GM12878 (cell line): ENCODE results near the gene FRAS1. TPM values are rescaled to one million over a fixed set of nuclear protein-coding genes. Genes with fewer than 3 reads are reported as not detected.

Experiments
- ATAC-seq: fragments of 200-7000 bp; cut with Tn5 transposase; 3 replicates; pipeline ENCODE4 v1.9.1; 2020; ENCODE audit warnings: mild to moderate bottlenecking, moderate library complexity
- BruUV-seq: library from RNA; stranded (reverse); fragments of 400-500 nt; replicated peaks from 2 replicates; lab custom pipeline; 2021; lab: Mats Ljungman, UMichigan
- CTCF ChIA-PET: fragments of 300-600 bp; sonication (Branson Sonifier 250); formaldehyde crosslinking; extraction: SDS; loops from one replicate; lab custom pipeline; 2021; ENCODE audit warnings: inconsistent platforms; lab: Yijun Ruan, JAX
- POLR2A ChIA-PET: fragments of 350-600 bp; formaldehyde crosslinking; extraction: SDS; loops from one replicate; lab custom pipeline; 2021; ENCODE audit warnings: inconsistent platforms; lab: Charles Lee
- RAD21 ChIA-PET: fragments of 300-600 bp; sonication (Branson Sonifier 250); formaldehyde crosslinking; loops from one replicate; lab custom pipeline; 2023; ENCODE audit warnings: antibody characterized with exemption; ENCODE audit not compliant: unreplicated experiment; lab: Charles Lee
- SMC1A ChIA-PET: fragments of 300-600 bp; sonication (Branson Sonifier 250); formaldehyde crosslinking; loops from one replicate; lab custom pipeline; 2023; ENCODE audit not compliant: unreplicated experiment, uncharacterized antibody; lab: Charles Lee
- DNase-seq: peaks from one replicate; pipeline ENCODE4 v3.0.0-alpha.2; 2011; ENCODE audit warnings: low read depth, low spot score
- FAIRE-seq: peaks from 3 replicates; lab custom pipeline; 2011; peaks lifted over from hg19 to GRCh38; lab: Jason Lieb, UNC
- H2AFZ ChIP-seq: 2 replicates; pipeline ENCODE4 v1.6.0; 2011; ENCODE audit warnings: low read depth, low read length, control low read depth; ENCODE audit not compliant: control insufficient read depth
- H3K27ac ChIP-seq: 2 replicates; pipeline ENCODE4 v1.5.1; 2011; ENCODE audit warnings: control low read depth; ENCODE audit not compliant: control insufficient read depth, insufficient read depth
- H3K27me3 ChIP-seq, 2 experiments: replicated peaks in 1 of 2; 2 replicates each; pipeline versions ENCODE4 v1.6.0 to v1.6.1; 2011; ENCODE audit warnings: low read length in 1 of 2; ENCODE audit not compliant: control insufficient read depth in 2 of 2, insufficient read depth in 2 of 2
- H3K36me3 ChIP-seq, 2 experiments: 2 replicates each; pipeline ENCODE4 v1.5.1; 2011; ENCODE audit warnings: low read length in 1 of 2; ENCODE audit not compliant: control insufficient read depth in 2 of 2, insufficient read depth in 2 of 2
- H3K4me1 ChIP-seq: 2 replicates; pipeline ENCODE4 v1.6.1; 2011; ENCODE audit warnings: mild to moderate bottlenecking, low read length, moderate library complexity, mixed read lengths; ENCODE audit not compliant: control insufficient read depth, insufficient read depth
- H3K4me2 ChIP-seq: 2 replicates; pipeline ENCODE4 v1.6.0; 2011; ENCODE audit warnings: control low read depth; ENCODE audit not compliant: control insufficient read depth, insufficient read depth
- H3K4me3 ChIP-seq: fragments of 200-600 bp; sonication (generic); 2 replicates; pipeline ENCODE4 v1.5.1; 2016
- H3K79me2 ChIP-seq: 2 replicates; pipeline ENCODE4 v1.6.0; 2011; ENCODE audit warnings: low read length; ENCODE audit not compliant: control insufficient read depth, insufficient read depth
- H3K9ac ChIP-seq: 2 replicates; pipeline ENCODE4 v1.8.0; 2011; ENCODE audit warnings: low read length, control low read depth, mixed read lengths; ENCODE audit not compliant: control insufficient read depth, insufficient read depth
- H3K9me3 ChIP-seq: replicated peaks from 3 replicates; pipeline ENCODE4 v1.5.1; 2011; ENCODE audit warnings: mild to moderate bottlenecking, low read length; ENCODE audit not compliant: control insufficient read depth, insufficient read depth
- H4K20me1 ChIP-seq: 2 replicates; pipeline ENCODE4 v1.6.0; 2011; ENCODE audit not compliant: control insufficient read depth, insufficient read depth
- BHLHE40 ChIP-seq, 2 experiments: fragments of 450-650 bp in 1 of 2; IDR thresholded peaks; 2 replicates each; pipeline ENCODE4 v1.6.1; 2011 to 2017; ENCODE audit warnings: low read depth in 2 of 2, borderline replicate concordance in 1 of 2, improper control_type of control experiment in 1 of 2, low read length in 1 of 2, mild to moderate bottlenecking in 1 of 2
- BRCA1 ChIP-seq: IDR thresholded peaks from 2 replicates; pipeline ENCODE4 v1.6.1; 2011; ENCODE audit warnings: low read depth, low read length, improper control_type of control experiment
- MTA3 ChIP-seq: IDR thresholded peaks from 2 replicates; pipeline ENCODE4 v1.6.1; 2012; ENCODE audit warnings: low read length, inconsistent platforms, borderline replicate concordance
- RAD51 ChIP-seq: fragments of 450-650 bp; IDR thresholded peaks from 2 replicates; pipeline ENCODE4 v1.6.1; 2016; ENCODE audit warnings: moderate library complexity, mild to moderate bottlenecking, inconsistent platforms
- STAT1 ChIP-seq: fragments of 450-650 bp; conservative IDR thresholded peaks from 2 replicates; pipeline ENCODE4 v1.6.1; 2014; ENCODE audit warnings: antibody characterized with exemption, mild to moderate bottlenecking
- SUPT20H ChIP-seq: IDR thresholded peaks from 2 replicates; pipeline ENCODE4 v1.6.1; 2011; ENCODE audit warnings: low read depth, mild to moderate bottlenecking, low read length, moderate library complexity, borderline replicate concordance; ENCODE audit not compliant: control insufficient read depth
- TCF3 ChIP-seq: IDR thresholded peaks from 2 replicates; pipeline ENCODE4 v1.6.1; 2012; ENCODE audit warnings: low read depth, mild to moderate bottlenecking, low read length, borderline replicate concordance; ENCODE audit not compliant: insufficient read depth
- WRNIP1 ChIP-seq: IDR thresholded peaks from 2 replicates; pipeline ENCODE4 v1.6.1; 2011; ENCODE audit warnings: low read depth, low read length, improper control_type of control experiment, borderline replicate concordance
- YY1 ChIP-seq: IDR thresholded peaks from 2 replicates; pipeline ENCODE4 v1.6.1; 2011; ENCODE audit warnings: low read depth, mild to moderate bottlenecking, low read length
- ZBTB33 ChIP-seq: fragments of 450-650 bp; IDR thresholded peaks from 2 replicates; pipeline ENCODE4 v1.6.1; 2017; ENCODE audit warnings: mild to moderate bottlenecking
- WGBS: methylation state at CpG from one replicate; pipeline ENCODE4 v1.1.6; 2016; ENCODE audit warnings: low lambda C conversion rate; ENCODE audit not compliant: insufficient replicate concordance, insufficient coverage; ENCODE audit errors: missing lambda C conversion rate; 5-methylcytosine and 5-hydroxymethylcytosine counted together
- in situ Hi-C: fragments of 300-500 bp; cut with MboI; formaldehyde crosslinking; loops from 9 replicates; pipeline ENCODE4 v1.14.3; 2018; ENCODE audit warnings: mixed read lengths
- intact Hi-C: fragments of 100-400 bp; cut with micrococcal nuclease; formaldehyde crosslinking; loops from one replicate; pipeline ENCODE4 v1.14.2; 2022; ENCODE audit not compliant: unreplicated experiment
- polyA plus RNA-seq, 11 experiments: library from polyadenylated mRNA; depleted of rRNA in 4 of 11; unstranded in 6 of 11; stranded (reverse) in 5 of 11; fragments of >200 nt; fragmentation: Nextera tagmentation in 4 of 11; fragmentation: Illumina TruSeq in 1 of 11; extraction: Ambion mirVana in 4 of 11; extraction: Trizol in 1 of 11; gene quantifications; 1 replicate in 1 of 11; 2 replicates in 10 of 11; pipeline versions ENCODE4 v1.2.1 to v1.2.3, GENCODE V29; 2011 to 2016; ENCODE audit warnings: inconsistent platforms in 2 of 11, missing spikeins in 2 of 11, low read depth in 1 of 11
- total RNA-seq, 4 experiments: library from RNA; depleted of rRNA in 3 of 4; stranded (reverse); fragments of >200 nt in 3 of 4; fragmentation: Illumina TruSeq in 1 of 4; extraction: Trizol in 1 of 4; gene quantifications; 2 replicates each; pipeline versions ENCODE4 v1.2.1 to v1.2.3, GENCODE V29; 2013 to 2021
- TF ChIP-seq, protein P1 (sequence below): fragments of 450-650 bp; IDR thresholded peaks from 2 replicates; pipeline ENCODE4 v1.6.1; 2017; ENCODE audit warnings: mild to moderate bottlenecking, moderate library complexity
- TF ChIP-seq, protein P2 (sequence below): IDR thresholded peaks from 2 replicates; pipeline ENCODE4 v1.6.1; 2011; ENCODE audit warnings: low read depth, low read length, improper control_type of control experiment, borderline replicate concordance

Gene FRAS1
- total and polyA plus RNA-seq, 10 of the 15 experiments (the other 5 are each of a cell fraction or from before 2014, with no cell fraction given) = 0.08 to 11.7 (median 0.20) TPM

- H3K4me3 ChIP-seq = no peak overlapping the region
- no peak for FAIRE-seq
- CTCF ChIA-PET = interaction anchor here (0.7 to 1.3 kb wide), 3 partner anchors 38 to 935 kb away, joined by 3 read pairs; partner anchors contain the start of gene FRAS1
- no peak overlapping the region for H3K27ac ChIP-seq
- intact Hi-C loops = no loop called here
- H3K36me3 ChIP-seq = no peaks in the 10 kb centered on the region
- no peak overlapping the region for H2AFZ ChIP-seq
- no peak overlapping the region for H3K9ac ChIP-seq
- SMC1A ChIA-PET = interaction anchor here (0.8 to 1.7 kb wide), 3 partner anchors 13 to 21 kb away, joined by 3 to 4 read pairs (median 3); no protein-coding TSS in a partner anchor
- H3K4me2 ChIP-seq = no peak overlapping the region
- H3K9me3 ChIP-seq = no peaks in the 10 kb centered on the region
- no TSS peak for BruUV-seq
- TF ChIP-seq STAT1 (no peak), SUPT20H (no peak), TCF3 (no peak), ZBTB33 (no peak), BRCA1 (no peak), MTA3 (no peak), BHLHE40 (IDR thresholded peaks at IDR 0.05; ENCODE audit: borderline replicate concordance in 1 of 2, low read depth in 2 of 2, low read length in 1 of 2) (no peak), RAD51 (no peak), YY1 (no peak), WRNIP1 (no peak)
- TF ChIP-seq, protein P1, sequence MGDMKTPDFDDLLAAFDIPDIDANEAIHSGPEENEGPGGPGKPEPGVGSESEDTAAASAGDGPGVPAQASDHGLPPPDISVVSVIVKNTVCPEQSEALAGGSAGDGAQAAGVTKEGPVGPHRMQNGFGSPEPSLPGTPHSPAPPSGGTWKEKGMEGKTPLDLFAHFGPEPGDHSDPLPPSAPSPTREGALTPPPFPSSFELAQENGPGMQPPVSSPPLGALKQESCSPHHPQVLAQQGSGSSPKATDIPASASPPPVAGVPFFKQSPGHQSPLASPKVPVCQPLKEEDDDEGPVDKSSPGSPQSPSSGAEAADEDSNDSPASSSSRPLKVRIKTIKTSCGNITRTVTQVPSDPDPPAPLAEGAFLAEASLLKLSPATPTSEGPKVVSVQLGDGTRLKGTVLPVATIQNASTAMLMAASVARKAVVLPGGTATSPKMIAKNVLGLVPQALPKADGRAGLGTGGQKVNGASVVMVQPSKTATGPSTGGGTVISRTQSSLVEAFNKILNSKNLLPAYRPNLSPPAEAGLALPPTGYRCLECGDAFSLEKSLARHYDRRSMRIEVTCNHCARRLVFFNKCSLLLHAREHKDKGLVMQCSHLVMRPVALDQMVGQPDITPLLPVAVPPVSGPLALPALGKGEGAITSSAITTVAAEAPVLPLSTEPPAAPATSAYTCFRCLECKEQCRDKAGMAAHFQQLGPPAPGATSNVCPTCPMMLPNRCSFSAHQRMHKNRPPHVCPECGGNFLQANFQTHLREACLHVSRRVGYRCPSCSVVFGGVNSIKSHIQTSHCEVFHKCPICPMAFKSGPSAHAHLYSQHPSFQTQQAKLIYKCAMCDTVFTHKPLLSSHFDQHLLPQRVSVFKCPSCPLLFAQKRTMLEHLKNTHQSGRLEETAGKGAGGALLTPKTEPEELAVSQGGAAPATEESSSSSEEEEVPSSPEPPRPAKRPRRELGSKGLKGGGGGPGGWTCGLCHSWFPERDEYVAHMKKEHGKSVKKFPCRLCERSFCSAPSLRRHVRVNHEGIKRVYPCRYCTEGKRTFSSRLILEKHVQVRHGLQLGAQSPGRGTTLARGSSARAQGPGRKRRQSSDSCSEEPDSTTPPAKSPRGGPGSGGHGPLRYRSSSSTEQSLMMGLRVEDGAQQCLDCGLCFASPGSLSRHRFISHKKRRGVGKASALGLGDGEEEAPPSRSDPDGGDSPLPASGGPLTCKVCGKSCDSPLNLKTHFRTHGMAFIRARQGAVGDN = no peak
- TF ChIP-seq, protein P2, sequence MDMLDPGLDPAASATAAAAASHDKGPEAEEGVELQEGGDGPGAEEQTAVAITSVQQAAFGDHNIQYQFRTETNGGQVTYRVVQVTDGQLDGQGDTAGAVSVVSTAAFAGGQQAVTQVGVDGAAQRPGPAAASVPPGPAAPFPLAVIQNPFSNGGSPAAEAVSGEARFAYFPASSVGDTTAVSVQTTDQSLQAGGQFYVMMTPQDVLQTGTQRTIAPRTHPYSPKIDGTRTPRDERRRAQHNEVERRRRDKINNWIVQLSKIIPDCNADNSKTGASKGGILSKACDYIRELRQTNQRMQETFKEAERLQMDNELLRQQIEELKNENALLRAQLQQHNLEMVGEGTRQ = no peak
- TF ChIP-seq, all 136 proteins: peak for 0
- H3K4me1 ChIP-seq = no peaks in the 10 kb centered on the region
- RAD21 ChIA-PET = no interaction called here
- POLR2A ChIA-PET = no interaction called here
- in situ Hi-C loops = no loop called here
- H4K20me1 ChIP-seq = no peaks in the 10 kb centered on the region
- WGBS = 73% methylated on average over 3 of the region's 3 CpGs
- DNase-seq = no peak
- no peaks in the 10 kb centered on the region for H3K27me3 ChIP-seq
- no peaks in the 10 kb centered on the region for H3K79me2 ChIP-seq
- ATAC-seq = no peak
These were observed 38.7 kb upstream of the FRAS1 start for GRCh38 chr4:78018271-78019049.
